Left ventricle myocardium superior (tissue), 1 donor: ENCODE results near the gene CYP4F12. TPM values are rescaled to one million over a fixed set of nuclear protein-coding genes. Genes with fewer than 3 reads are reported as not detected.

Source experiments
- ATAC-seq: fragments of 200-7000 bp; cut with Tn5 transposase; one replicate; pipeline ENCODE4 v1.9.1; 2020; ENCODE audit warnings: mild to moderate bottlenecking, moderate library complexity
- DNase-seq: peaks from one replicate; pipeline ENCODE4 v3.0.0-alpha.2; 2020
- intact Hi-C: fragments of 100-400 bp; cut with micrococcal nuclease; formaldehyde crosslinking; loops from one replicate; pipeline ENCODE4 v1.11.0; 2022
- long read RNA-seq: library from polyadenylated mRNA; unstranded; transcript quantifications from one replicate; pipeline ENCODE4 v2.0.0, GENCODE V29; 2021
- total RNA-seq: library from RNA; stranded (reverse); fragmentation: NEBNext Ultra II Directional; extraction: Animal tissue kit (Norgen Biotek cat#: 25700); gene quantifications from one replicate; pipeline ENCODE4 v1.2.1, GENCODE V29; 2021
- donor health status: DM: no; HTN: yes; CAD: no; lungs with severe emphysema.

CYP4F12 gene
- 3.4 TPM for total RNA-seq
- long read RNA-seq, partial matches to known transcripts, result 1 of 5 reads
- long read RNA-seq, other reads (novel, unspliced or antisense), result 4 of 5 reads

GRCh38 chr19:15672580-15673175 is at the start of gene CYP4F12:
TSS of gene CYP4F12 (plus strand) at chr19:15673087. CDS start at chr19:15673530, 443 bp downstream.
- ATAC-seq, result peak; percentile 97
- intact Hi-C loops, result no loop called here

GRCh38 chr19:15623711-15624318 is 49.1 kb upstream of the CYP4F12 start:
- DNase-seq (no peak), ATAC-seq (no peak)
- intact Hi-C loops, result loop anchor here (10.0 kb wide), 1 partner anchor 551 kb away; the partner anchor contains the start of gene CIB3

More at GRCh38 chr19:15672580-15673175, at the start of gene CYP4F12:
- DNase-seq, result peak; percentile 90

- no peak for DNase-seq
- intact Hi-C loops, result loop anchor here (2.0 to 10.0 kb wide), 2 partner anchors 238 to 546 kb away; partner anchors contain the start of gene CIB3
- no peak for ATAC-seq
Observed at GRCh38 chr19:15628236-15629002, 44.5 kb upstream of the CYP4F12 start.

- peak; percentile 89 for ATAC-seq
- peak; percentile 89 for DNase-seq
- intact Hi-C loops, result loop anchor here (2.0 to 10.0 kb wide), 2 partner anchors 238 to 546 kb away; partner anchors contain the start of gene CIB3
Observed at GRCh38 chr19:15629003-15629880, 43.6 kb upstream of the CYP4F12 start.

- intact Hi-C loops, result no loop called here
- DNase-seq, result no peak
- ATAC-seq, result no peak
Observed at GRCh38 chr19:15631817-15632216, 41.1 kb upstream of the CYP4F12 start.

- ATAC-seq, result peak; percentile 34
- intact Hi-C loops, result no loop called here
Observed at GRCh38 chr19:15633082-15633835, 39.6 kb upstream of the CYP4F12 start.

GRCh38 chr19:15634105-15634504 is 38.8 kb upstream of the CYP4F12 start:
- no peak for DNase-seq
- no peak for ATAC-seq
- intact Hi-C loops, result no loop called here

More at GRCh38 chr19:15633082-15633835, 39.6 kb upstream of the CYP4F12 start:
- no peak for DNase-seq

- no peak for DNase-seq
- no peak for ATAC-seq
- intact Hi-C loops, result no loop called here
Observed at GRCh38 chr19:15635016-15635805, 37.7 kb upstream of the CYP4F12 start.

GRCh38 chr19:15636026-15636425 is 36.9 kb upstream of the CYP4F12 start:
- intact Hi-C loops, result no loop called here
- DNase-seq (no peak), ATAC-seq (no peak)

GRCh38 chr19:15639596-15639995 is 33.3 kb upstream of the CYP4F12 start:
- ATAC-seq (no peak), DNase-seq (no peak)
- intact Hi-C loops, result no loop called here

- peak; percentile 95 for ATAC-seq
- peak; percentile 85 for DNase-seq
Observed at GRCh38 chr19:15640294-15640903, 32.5 kb upstream of the CYP4F12 start, which contains the start of gene CYP4F3. TSS of gene CYP4F3 (plus strand) at chr19:15640897. CDS start at chr19:15641416, 519 bp downstream.

GRCh38 chr19:15640904-15641597 is 31.8 kb upstream of the CYP4F12 start:
- intact Hi-C loops, result no loop called here
- ATAC-seq, result no peak
- no peak for DNase-seq

More at GRCh38 chr19:15640294-15640903, 32.5 kb upstream of the CYP4F12 start, which contains the start of gene CYP4F3:
- intact Hi-C loops, result no loop called here

GRCh38 chr19:15641901-15642491 is 30.9 kb upstream of the CYP4F12 start:
- ATAC-seq, result peak; percentile 12
- DNase-seq, result no peak

GRCh38 chr19:15642807-15643206 is 30.1 kb upstream of the CYP4F12 start:
- no peak for DNase-seq
- intact Hi-C loops, result no loop called here
- ATAC-seq, result no peak

More at GRCh38 chr19:15641901-15642491, 30.9 kb upstream of the CYP4F12 start:
- intact Hi-C loops, result no loop called here

- ATAC-seq (no peak), DNase-seq (no peak)
- intact Hi-C loops, result no loop called here
Observed at GRCh38 chr19:15643387-15643786, 29.5 kb upstream of the CYP4F12 start.
